ENCODE measurements around the gene PHACTR3. TPM values are rescaled to one million over a fixed set of nuclear protein-coding genes. Genes with fewer than 3 reads are reported as not detected.

The PHACTR3 gene
- total RNA-seq, 1 experiment from 2014 or later: 30.6 TPM

DNA sequence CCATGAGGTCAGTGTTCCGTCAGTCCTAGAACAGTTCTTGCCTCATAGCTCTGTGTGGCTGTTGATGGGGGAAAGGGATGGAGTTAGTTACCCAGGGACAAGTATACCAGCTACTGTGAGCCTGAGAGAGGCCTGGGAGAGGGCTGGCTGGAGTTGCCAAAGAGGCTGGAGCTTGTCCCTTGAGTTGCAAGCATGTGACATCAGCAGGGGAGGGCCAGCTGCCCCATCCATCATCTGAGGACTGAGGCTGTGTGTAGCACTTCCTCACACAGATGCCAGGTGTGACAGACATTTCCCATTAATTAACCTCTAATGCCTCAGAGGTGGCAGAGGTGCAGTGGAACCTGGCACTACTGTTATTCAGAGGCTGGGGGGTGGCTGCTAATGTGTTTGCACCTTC, 131.6 kb downstream of the PHACTR3 start:
- intact Hi-C loops (cut with micrococcal nuclease): no loop called here
- Histone ChIP-seq H3K4me1 (ENCODE audit: insufficient read depth, low read length) (no peaks in the 10 kb centered on the region), H2AFZ (ENCODE audit: low read length) (no peak overlapping the region), H3K9ac (ENCODE audit: low read length) (no peak overlapping the region), H3K9me2 (replicated peaks; ENCODE audit: low read length) (no peaks in the 10 kb centered on the region), H3K4me3 (ENCODE audit: low read length) (no peak overlapping the region), H3K4me2 (ENCODE audit: low read length) (no peak overlapping the region), H3K27me3 (ENCODE audit: low read length) (peaks cover 86% of the 10 kb centered on the region), H3K9me3 (ENCODE audit: low read length) (no peaks in the 10 kb centered on the region), H3F3A (ENCODE audit: low read length, unreplicated experiment) (no peaks in the 10 kb centered on the region), H3K79me2 (ENCODE audit: low read length) (no peaks in the 10 kb centered on the region), H3K36me3 (ENCODE audit: low read depth, low read length) (no peaks in the 10 kb centered on the region), H4K20me1 (ENCODE audit: low read length) (no peaks in the 10 kb centered on the region), H3K27ac (ENCODE audit: low read length) (no peak overlapping the region)
- POLR2A ChIA-PET (ENCODE audit: unreplicated experiment): no interaction called here
- CTCF ChIA-PET: no interaction called here
- ATAC-seq (no peak), DNase-seq (no peak)
- BruUV-seq (replicated peaks): no TSS peak
- TF ChIP-seq EZH2 (IDR thresholded peaks at IDR 0.05; ENCODE audit: low read length, unreplicated experiment) (no peak), EZH2phosphoT487 (IDR thresholded peaks at IDR 0.05; ENCODE audit: borderline replicate concordance, low read length) (no peak)
- TF ChIP-seq, protein P1, sequence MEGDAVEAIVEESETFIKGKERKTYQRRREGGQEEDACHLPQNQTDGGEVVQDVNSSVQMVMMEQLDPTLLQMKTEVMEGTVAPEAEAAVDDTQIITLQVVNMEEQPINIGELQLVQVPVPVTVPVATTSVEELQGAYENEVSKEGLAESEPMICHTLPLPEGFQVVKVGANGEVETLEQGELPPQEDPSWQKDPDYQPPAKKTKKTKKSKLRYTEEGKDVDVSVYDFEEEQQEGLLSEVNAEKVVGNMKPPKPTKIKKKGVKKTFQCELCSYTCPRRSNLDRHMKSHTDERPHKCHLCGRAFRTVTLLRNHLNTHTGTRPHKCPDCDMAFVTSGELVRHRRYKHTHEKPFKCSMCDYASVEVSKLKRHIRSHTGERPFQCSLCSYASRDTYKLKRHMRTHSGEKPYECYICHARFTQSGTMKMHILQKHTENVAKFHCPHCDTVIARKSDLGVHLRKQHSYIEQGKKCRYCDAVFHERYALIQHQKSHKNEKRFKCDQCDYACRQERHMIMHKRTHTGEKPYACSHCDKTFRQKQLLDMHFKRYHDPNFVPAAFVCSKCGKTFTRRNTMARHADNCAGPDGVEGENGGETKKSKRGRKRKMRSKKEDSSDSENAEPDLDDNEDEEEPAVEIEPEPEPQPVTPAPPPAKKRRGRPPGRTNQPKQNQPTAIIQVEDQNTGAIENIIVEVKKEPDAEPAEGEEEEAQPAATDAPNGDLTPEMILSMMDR (conservative IDR thresholded peaks at IDR 0.05; ENCODE audit: low read depth, low read length): no peak

DNA sequence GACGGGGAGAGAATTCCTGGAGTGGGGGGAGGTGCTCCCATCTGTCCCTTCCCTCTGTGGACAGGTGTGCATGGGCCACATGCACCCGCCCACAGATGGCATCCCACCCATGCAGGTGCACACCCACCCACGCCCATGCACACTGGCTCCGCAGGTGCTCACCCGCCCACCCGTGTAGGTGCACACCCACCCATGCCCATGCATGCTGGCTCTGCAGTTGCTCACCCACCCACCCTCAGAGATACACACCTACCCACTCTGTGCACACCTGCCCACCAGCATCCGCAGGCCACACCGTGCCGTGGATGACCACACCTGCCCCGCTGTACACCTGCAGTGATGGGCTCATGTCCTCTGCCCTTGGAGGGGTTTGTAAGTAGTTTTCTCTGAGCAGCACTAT, 132.0 kb downstream of the PHACTR3 start:
- TF ChIP-seq, protein P1 (conservative IDR thresholded peaks at IDR 0.05; ENCODE audit: low read depth, low read length): no peak
- TF ChIP-seq EZH2 (IDR thresholded peaks at IDR 0.05; ENCODE audit: low read length, unreplicated experiment) (no peak), EZH2phosphoT487 (IDR thresholded peaks at IDR 0.05; ENCODE audit: borderline replicate concordance, low read length) (no peak)
- Histone ChIP-seq H3K79me2 (ENCODE audit: low read length) (no peaks in the 10 kb centered on the region), H3K4me2 (ENCODE audit: low read length) (no peak overlapping the region), H3K27me3 (ENCODE audit: low read length) (peaks cover 86% of the 10 kb centered on the region), H3K9me2 (replicated peaks; ENCODE audit: low read length) (no peaks in the 10 kb centered on the region), H3K27ac (ENCODE audit: low read length) (no peak overlapping the region), H4K20me1 (ENCODE audit: low read length) (no peaks in the 10 kb centered on the region), H3F3A (ENCODE audit: low read length, unreplicated experiment) (no peaks in the 10 kb centered on the region), H3K9ac (ENCODE audit: low read length) (no peak overlapping the region), H2AFZ (ENCODE audit: low read length) (no peak overlapping the region), H3K4me3 (ENCODE audit: low read length) (no peak overlapping the region), H3K36me3 (ENCODE audit: low read depth, low read length) (no peaks in the 10 kb centered on the region), H3K4me1 (ENCODE audit: insufficient read depth, low read length) (no peaks in the 10 kb centered on the region), H3K9me3 (ENCODE audit: low read length) (no peaks in the 10 kb centered on the region)
- no peak for DNase-seq
- no TSS peak for BruUV-seq (replicated peaks)
- CTCF ChIA-PET: no interaction called here
- intact Hi-C loops (cut with micrococcal nuclease): no loop called here
- POLR2A ChIA-PET (ENCODE audit: unreplicated experiment): no interaction called here
- no peak for ATAC-seq

DNA sequence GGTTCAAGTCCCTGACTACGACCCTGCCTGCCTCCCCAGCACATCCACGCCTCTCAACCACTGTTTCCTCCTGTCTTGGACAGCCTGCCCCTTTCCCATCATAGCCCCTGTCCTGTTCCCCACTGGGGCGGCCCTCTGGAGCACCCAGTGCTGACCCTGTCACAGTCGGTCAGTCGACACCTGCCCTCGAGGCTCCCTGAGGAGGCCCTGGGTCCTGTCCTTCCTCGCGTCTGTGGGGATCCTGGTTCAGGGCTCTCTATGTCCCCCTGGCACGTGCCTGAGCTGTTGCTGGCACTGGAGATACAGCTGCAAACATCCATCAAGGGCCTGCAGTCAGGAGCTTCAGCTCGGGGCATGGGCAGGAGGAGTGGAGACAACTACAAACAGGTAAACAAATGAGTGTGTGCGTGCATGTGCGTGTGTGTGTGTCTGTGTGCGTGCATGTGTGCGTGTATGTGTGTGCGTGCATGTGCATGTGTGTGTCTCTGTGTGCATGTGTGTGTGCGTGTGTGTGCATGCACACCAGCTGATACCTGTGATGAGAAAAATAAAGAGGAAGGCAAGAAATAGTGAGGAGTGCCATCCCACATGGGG, 132.8 kb downstream of the PHACTR3 start:
- no peaks in the 10 kb centered on the region for H3K4me1 ChIP-seq (ENCODE audit: insufficient read depth, low read length)
- no peaks in the 10 kb centered on the region for H4K20me1 ChIP-seq (ENCODE audit: low read length)
- no peak overlapping the region for H3K4me2 ChIP-seq (ENCODE audit: low read length)
- H3K9me3 ChIP-seq (ENCODE audit: low read length): no peaks in the 10 kb centered on the region
- H3K36me3 ChIP-seq (ENCODE audit: low read depth, low read length): no peaks in the 10 kb centered on the region
- no peak overlapping the region for H3K4me3 ChIP-seq (ENCODE audit: low read length)
- intact Hi-C loops (cut with micrococcal nuclease): no loop called here
- H3K27me3 ChIP-seq (ENCODE audit: low read length): peaks cover 84% of the 10 kb centered on the region
- no peaks in the 10 kb centered on the region for H3K79me2 ChIP-seq (ENCODE audit: low read length)
- no peaks in the 10 kb centered on the region for H3F3A ChIP-seq (ENCODE audit: low read length, unreplicated experiment)
- H3K9ac ChIP-seq (ENCODE audit: low read length): no peak overlapping the region
- H2AFZ ChIP-seq (ENCODE audit: low read length): no peak overlapping the region
- H3K27ac ChIP-seq (ENCODE audit: low read length): no peak overlapping the region
- DNase-seq: no peak
- BruUV-seq (replicated peaks): no TSS peak
- H3K9me2 ChIP-seq (replicated peaks; ENCODE audit: low read length): no peaks in the 10 kb centered on the region
- ChIA-PET CTCF (no interaction called here), POLR2A (ENCODE audit: unreplicated experiment) (no interaction called here)
- TF ChIP-seq, protein P1 (conservative IDR thresholded peaks at IDR 0.05; ENCODE audit: low read depth, low read length): no peak
- TF ChIP-seq EZH2 (IDR thresholded peaks at IDR 0.05; ENCODE audit: low read length, unreplicated experiment) (no peak), EZH2phosphoT487 (IDR thresholded peaks at IDR 0.05; ENCODE audit: borderline replicate concordance, low read length) (no peak)
- no peak for ATAC-seq
